HG03175 (cell line): ENCODE results near the gene KRTAP4-1.
"Not testable (repeated sequence)": the region's sequence is repeated elsewhere in the genome, so short reads cannot be mapped to it uniquely, and the experiment has no call there.

Experiments used
- ATAC-seq: cut with Tn5 transposase; IDR thresholded peaks from one replicate; pipeline ENCODE4 v1.9.1; 2021; ENCODE audit warnings: mild to moderate bottlenecking, moderate library complexity; ENCODE audit not compliant: unreplicated experiment

KRTAP4-1 gene

DNA sequence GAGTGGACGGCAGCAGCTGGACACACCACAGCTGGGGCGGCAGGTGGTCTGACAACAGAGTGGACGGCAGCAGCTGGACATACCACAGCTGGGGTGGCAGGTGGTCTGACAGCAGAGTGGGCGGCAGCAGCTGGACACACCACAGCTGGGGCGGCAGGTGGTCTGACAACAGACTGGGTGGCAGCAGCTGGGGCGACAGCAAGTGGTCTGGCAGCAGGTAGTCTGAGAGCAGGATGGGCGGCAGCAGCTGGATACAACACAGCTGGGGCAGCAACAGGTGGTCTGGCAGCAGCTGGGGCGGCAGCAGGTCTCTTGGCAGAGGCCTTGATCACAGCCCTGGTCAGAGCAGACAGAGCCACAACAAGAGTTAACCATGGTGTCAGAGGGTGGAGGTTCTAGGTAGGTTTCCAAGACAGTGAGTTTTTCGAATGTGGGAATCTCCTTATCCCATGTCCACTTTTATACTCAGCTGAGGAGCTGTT, at the start of gene KRTAP4-1:
Gene KRTAP4-1, minus strand, starts transcription at position 432 of the 482 bp plus-strand sequence. Its CDS starts 57 bp downstream, at position 375.
- ATAC-seq: no peak

GRCh38 chr17:41232399-41233105, 47.8 kb upstream of the KRTAP4-1 start, which contains the start of gene KRTAP9-3:
KRTAP9-3 (plus strand) TSS chr17:41232449; CDS start chr17:41232502, 53 bp downstream.
- ATAC-seq: not testable (repeated sequence)

GRCh38 chr17:41231731-41232130, 47.0 kb upstream of the KRTAP4-1 start:
- ATAC-seq: no peak

DNA sequence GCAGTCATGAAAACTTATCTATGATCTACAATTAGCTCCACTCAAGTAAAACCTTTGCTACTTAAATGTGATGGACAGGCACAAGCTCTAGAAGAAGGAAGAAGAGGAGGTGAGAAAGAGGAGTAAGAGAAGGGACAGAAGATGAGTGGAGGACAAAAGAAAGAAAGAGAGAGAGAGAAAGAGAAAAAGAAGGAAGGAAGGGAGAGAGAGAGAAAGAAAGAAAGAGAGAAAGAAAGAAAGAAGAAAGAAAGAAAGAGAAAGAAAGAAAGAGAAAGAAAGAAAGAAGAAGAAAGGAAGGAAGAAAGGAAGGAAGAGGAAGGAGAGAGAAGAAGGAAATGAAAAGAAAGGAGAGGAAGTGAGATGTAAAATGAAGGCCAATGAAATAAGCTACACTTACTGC, 45.4 kb upstream of the KRTAP4-1 start:
- no peak for ATAC-seq

- not testable (repeated sequence) for ATAC-seq
Observed at GRCh38 chr17:41226598-41227095, 41.9 kb upstream of the KRTAP4-1 start, which contains the start of gene KRTAP9-2. KRTAP9-2 (plus strand) TSS chr17:41226648; CDS start chr17:41226655, 7 bp downstream.

DNA sequence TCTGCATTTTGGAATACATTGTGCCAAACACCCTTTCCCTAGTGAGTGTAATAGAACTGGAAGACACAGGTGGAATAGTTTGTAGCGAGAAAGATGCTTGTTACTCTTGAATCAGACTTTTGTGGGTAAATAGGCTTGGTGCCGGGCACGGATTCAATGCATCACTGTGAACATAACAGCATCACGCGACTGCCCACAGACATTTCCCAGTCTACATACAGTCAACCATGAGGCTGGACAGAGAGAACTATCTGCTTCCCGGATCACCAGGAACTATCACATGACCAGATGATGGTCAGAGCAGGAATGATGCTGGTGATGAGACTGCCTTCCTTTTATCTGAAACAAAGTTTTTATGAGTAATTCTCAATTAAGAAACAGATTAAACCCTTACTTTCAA, 41.3 kb upstream of the KRTAP4-1 start:
- ATAC-seq: no peak

- ATAC-seq: no peak
Observed at GRCh38 chr17:41223821-41224220, 39.1 kb upstream of the KRTAP4-1 start.

GRCh38 chr17:41215681-41216080, 31.0 kb upstream of the KRTAP4-1 start:
- ATAC-seq: no peak

DNA sequence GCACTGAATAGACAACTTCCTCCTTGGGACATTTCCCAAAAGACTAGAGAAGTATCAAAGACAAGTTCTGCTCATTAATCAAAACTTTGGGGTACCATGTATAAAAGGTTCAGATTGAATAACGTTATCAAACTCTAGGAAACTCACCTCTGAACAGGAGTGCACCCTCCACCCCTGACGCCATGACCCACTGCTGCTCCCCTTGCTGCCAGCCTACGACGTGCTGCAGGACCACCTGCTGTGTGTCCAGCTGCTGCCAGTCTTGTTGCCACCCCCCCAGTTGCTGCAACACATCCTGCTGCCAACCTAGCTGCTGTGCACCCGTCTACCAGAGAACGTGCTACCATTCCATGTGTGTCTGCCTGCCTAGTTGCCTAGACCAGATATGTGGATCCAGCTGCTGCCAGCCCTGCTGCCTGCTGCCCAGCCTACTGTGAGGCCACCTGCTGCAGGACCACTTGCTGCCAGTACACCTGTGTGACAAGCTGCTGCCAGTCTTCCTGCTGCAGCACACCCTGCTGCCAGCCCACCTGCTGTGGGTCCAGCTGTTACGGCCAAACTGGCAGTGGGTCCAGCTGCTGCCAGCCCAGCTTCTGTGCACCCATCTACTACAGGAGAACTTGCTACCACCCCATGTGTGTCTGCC, 27.9 kb upstream of the KRTAP4-1 start:
- ATAC-seq: no peak

DNA sequence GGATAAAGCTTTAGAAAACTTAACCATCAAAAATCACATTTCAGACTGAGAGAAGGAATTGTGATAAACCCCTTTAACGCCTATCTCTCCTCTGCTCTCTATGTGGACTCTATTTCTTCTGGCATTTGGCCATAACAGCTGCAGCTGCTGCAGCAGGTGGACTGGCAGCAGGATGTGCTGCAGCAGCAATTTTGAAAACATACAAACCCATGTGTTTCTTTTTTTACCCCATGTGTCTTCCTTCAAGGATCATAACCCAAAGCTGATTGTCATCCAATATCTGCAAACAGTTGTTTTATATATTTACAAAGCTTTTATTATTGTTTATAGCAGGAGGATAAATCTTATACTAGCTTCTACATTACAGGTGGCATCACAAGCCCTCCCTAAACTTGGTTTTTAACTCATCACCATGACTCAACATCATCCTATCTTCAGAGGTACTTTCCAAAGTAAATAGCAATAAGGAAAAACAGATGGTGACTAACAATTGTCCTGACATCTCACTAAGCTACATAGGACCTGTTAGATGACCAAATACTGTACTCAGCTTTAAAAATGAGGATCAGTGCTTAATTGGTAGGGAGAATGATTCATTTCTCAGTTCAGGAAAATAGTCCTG, 27.2 kb upstream of the KRTAP4-1 start:
- ATAC-seq: no peak

- no peak for ATAC-seq
Observed at GRCh38 chr17:41199421-41200078, 14.8 kb upstream of the KRTAP4-1 start.

- no peak for ATAC-seq
Observed at GRCh38 chr17:41196068-41196467, 11.4 kb upstream of the KRTAP4-1 start.

DNA sequence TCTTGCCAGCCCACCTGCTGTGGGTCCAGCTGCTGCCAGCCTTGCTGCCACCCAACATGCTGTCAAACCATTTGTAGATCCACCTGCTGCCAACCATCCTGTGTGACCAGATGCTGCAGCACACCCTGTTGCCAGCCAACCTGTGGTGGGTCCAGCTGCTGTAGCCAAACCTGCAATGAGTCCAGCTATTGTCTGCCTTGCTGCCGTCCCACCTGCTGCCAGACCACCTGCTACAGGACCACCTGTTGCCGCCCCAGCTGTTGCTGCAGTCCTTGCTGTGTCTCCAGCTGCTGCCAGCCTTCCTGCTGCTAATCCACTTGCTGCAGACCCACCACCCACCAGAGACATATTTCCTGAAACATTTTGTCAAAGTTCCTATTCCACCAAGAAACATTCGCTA, 5.6 kb upstream of the KRTAP4-1 start:
- no peak for ATAC-seq

GRCh38 chr17:41189837-41190318, 5.2 kb upstream of the KRTAP4-1 start, which contains the start of gene KRTAP9-1:
KRTAP9-1 (plus strand) TSS chr17:41189887; CDS start chr17:41189887, 0 bp downstream.
- not testable (repeated sequence) for ATAC-seq

DNA sequence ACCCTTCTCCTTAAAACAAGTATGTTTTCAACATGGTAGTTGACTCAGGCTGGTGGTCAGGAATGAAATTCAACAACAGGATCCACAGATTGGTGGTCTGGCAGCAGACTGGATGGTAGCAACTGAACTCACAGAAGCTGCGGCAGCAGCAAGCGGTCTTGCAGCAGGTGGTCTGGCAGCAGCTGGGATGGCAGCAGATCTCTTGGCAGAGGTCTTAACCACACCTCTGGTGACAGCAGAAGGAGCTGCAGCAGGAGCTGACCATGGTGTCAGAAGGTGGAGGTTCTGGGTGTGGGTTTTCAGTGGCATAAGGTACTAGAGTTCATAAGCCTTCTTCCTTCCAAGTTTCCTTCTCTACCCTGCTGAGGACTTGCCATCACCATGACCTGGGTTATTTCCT, 2.2 kb upstream of the KRTAP4-1 start:
- no peak for ATAC-seq

GRCh38 chr17:41185001-41185400, 290 bp upstream of the KRTAP4-1 start:
- ATAC-seq: no peak

GRCh38 chr17:41178843-41179616, 5.7 kb downstream of the KRTAP4-1 start:
- ATAC-seq: no peak

DNA sequence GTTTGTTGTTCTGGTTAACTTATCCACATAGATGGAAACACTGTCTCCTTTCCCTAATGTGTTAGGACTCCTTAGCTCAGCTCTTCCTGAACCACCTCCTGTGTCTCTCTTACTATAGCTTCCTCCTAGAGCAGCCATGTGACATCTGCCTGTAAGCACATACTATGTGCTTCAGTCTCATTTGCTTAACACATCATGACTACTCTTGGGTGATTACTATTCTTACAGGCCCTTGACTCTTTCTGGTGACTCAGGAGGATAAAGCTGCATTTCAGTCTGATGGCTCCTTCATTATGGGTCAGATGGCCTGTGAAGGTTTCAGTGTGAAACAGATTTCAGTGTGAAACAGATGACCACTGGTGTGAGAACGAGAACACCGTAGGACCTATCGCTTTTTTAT, 6.4 kb downstream of the KRTAP4-1 start:
- ATAC-seq: no peak

GRCh38 chr17:41177727-41178271, 6.9 kb downstream of the KRTAP4-1 start, which contains the start of gene KRTAP4-2:
KRTAP4-2 (minus strand) TSS chr17:41178221; CDS start chr17:41178164, 57 bp downstream.
- ATAC-seq: no peak
